Astrocyte (in vitro differentiated cells and primary cell): ENCODE measurements around the gene ZBTB7C. TPM values are rescaled to one million over a fixed set of nuclear protein-coding genes. Genes with fewer than 3 reads are reported as not detected.

Source experiments
- DNase-seq: peaks from one replicate; pipeline ENCODE4 v3.0.0-alpha.2; 2010; ENCODE audit warnings: low read depth
- FAIRE-seq: peaks from 2 replicates; lab custom pipeline; 2011; peaks lifted over from hg19 to GRCh38; lab: Jason Lieb, UNC
- H2AFZ ChIP-seq: 2 replicates; pipeline ENCODE4 v1.6.0; 2012; ENCODE audit warnings: low read depth, low read length, inconsistent platforms
- H3K27ac ChIP-seq: 2 replicates; pipeline ENCODE4 v1.5.1; 2011; ENCODE audit warnings: low read depth, low read length, inconsistent platforms
- H3K27me3 ChIP-seq: 2 replicates; pipeline ENCODE4 v1.6.0; 2011; ENCODE audit warnings: low read length, inconsistent platforms; ENCODE audit not compliant: insufficient read depth
- H3K36me3 ChIP-seq: 2 replicates; pipeline ENCODE4 v1.5.1; 2011; ENCODE audit warnings: low read length, inconsistent platforms; ENCODE audit not compliant: insufficient read depth
- H3K4me1 ChIP-seq: 2 replicates; pipeline ENCODE4 v1.5.1; 2011; ENCODE audit warnings: low read length, inconsistent platforms; ENCODE audit not compliant: insufficient read depth
- H3K4me2 ChIP-seq: 2 replicates; pipeline ENCODE4 v1.6.0; 2012; ENCODE audit warnings: low read length, inconsistent platforms
- H3K4me3 ChIP-seq: 2 replicates; pipeline ENCODE4 v1.5.1; 2011; ENCODE audit warnings: low read depth, mild to moderate bottlenecking, low read length, inconsistent platforms; ENCODE audit not compliant: insufficient read depth
- H3K79me2 ChIP-seq: 2 replicates; pipeline ENCODE4 v1.6.0; 2012; ENCODE audit warnings: mild to moderate bottlenecking, low read length, inconsistent platforms; ENCODE audit not compliant: insufficient read depth
- H3K9ac ChIP-seq: 2 replicates; pipeline ENCODE4 v1.6.0; 2012; ENCODE audit warnings: mild to moderate bottlenecking, low read length, inconsistent platforms
- H3K9me3 ChIP-seq: 2 replicates; pipeline ENCODE4 v1.5.1; 2012; ENCODE audit warnings: low read depth, mild to moderate bottlenecking, low read length, inconsistent platforms; ENCODE audit not compliant: insufficient read depth
- H4K20me1 ChIP-seq: 2 replicates; pipeline ENCODE4 v1.6.0; 2012; ENCODE audit warnings: low read length, inconsistent platforms; ENCODE audit not compliant: insufficient read depth
- H3K27ac Mint-ChIP-seq: one replicate; pipeline ENCODE4 v1.8.0; 2021; ENCODE audit warnings: mild to moderate bottlenecking, mixed read lengths; ENCODE audit not compliant: unreplicated experiment
- H3K27me3 Mint-ChIP-seq: one replicate; pipeline ENCODE4 v1.8.0; 2021; ENCODE audit warnings: low read depth, mixed read lengths; ENCODE audit not compliant: unreplicated experiment
- H3K36me3 Mint-ChIP-seq: one replicate; pipeline ENCODE4 v1.8.0; 2021; ENCODE audit warnings: low read depth, mixed read lengths; ENCODE audit not compliant: unreplicated experiment
- H3K4me1 Mint-ChIP-seq: one replicate; pipeline ENCODE4 v1.8.0; 2021; ENCODE audit warnings: low read depth, mixed read lengths; ENCODE audit not compliant: unreplicated experiment
- H3K4me3 Mint-ChIP-seq: one replicate; pipeline ENCODE4 v1.8.0; 2021; ENCODE audit warnings: mild to moderate bottlenecking, moderate library complexity, mixed read lengths; ENCODE audit not compliant: unreplicated experiment
- H3K9me3 Mint-ChIP-seq: one replicate; pipeline ENCODE4 v1.8.0; 2021; ENCODE audit warnings: mild to moderate bottlenecking, mixed read lengths; ENCODE audit not compliant: unreplicated experiment
- EZH2 ChIP-seq: IDR thresholded peaks from 2 replicates; pipeline ENCODE4 v1.6.1; 2012; ENCODE audit warnings: mild to moderate bottlenecking, low read length, inconsistent platforms; ENCODE audit not compliant: insufficient read depth
- total RNA-seq: library from RNA; stranded (reverse); gene quantifications from 2 replicates; pipeline ENCODE4 v1.2.1, GENCODE V29; 2021
- TF ChIP-seq, protein P1 (sequence below): IDR thresholded peaks from 2 replicates; pipeline ENCODE4 v1.5.1; 2011; ENCODE audit warnings: low read depth, mild to moderate bottlenecking, inconsistent platforms, low read length, moderate library complexity; ENCODE audit not compliant: insufficient read depth

The ZBTB7C gene
- total RNA-seq, 1 donor from 2014 or later = 1.0 TPM

DNA sequence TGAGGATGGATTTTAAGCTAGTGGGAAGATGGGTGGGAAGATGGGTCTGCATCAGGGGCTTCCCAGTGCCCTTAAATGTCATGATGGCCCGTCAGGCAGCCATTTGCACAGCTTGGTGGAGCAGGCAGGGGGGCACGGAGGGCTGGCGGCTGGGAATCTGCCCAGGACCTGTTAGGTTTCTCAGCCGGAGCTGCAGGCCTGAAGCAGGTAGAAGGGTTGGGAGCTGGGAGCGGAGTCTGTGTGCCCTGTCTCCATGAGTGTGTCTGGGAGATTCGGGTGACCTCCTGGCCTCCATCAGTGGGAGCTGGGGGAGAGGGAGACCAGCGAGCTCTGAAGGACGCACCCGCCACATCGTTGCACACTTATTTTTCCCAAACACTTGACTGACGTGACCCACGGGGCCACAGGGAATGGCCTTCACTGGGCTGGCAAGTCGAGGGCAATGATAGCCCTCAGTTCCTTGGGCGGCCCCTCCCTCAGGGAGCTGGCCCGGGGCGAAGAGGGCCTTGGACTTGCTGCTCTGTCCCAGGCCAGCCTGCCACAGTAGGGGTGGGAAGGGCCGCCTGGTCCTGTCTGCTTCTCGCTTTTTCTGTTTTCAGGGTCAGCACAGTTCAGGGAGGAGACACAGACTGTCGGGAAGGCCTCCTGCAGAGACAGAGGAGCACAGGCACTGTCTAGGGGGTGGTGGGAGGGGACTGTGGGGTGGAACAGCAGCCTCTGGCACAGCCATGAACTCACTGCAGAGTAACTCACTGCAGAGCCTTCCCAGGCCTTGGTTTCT, 236.8 kb downstream of the ZBTB7C start:
- Mint-ChIP-seq H3K4me3 (no peak overlapping the region), H3K36me3 (peaks cover 2% of the 10 kb centered on the region), H3K4me1 (peaks cover 9% of the 10 kb centered on the region), H3K27ac (peak overlapping the region; percentile 70), H3K27me3 (peaks cover 54% of the 10 kb centered on the region), H3K9me3 (no peaks in the 10 kb centered on the region)
- TF ChIP-seq EZH2 = no peak
- TF ChIP-seq, protein P1, sequence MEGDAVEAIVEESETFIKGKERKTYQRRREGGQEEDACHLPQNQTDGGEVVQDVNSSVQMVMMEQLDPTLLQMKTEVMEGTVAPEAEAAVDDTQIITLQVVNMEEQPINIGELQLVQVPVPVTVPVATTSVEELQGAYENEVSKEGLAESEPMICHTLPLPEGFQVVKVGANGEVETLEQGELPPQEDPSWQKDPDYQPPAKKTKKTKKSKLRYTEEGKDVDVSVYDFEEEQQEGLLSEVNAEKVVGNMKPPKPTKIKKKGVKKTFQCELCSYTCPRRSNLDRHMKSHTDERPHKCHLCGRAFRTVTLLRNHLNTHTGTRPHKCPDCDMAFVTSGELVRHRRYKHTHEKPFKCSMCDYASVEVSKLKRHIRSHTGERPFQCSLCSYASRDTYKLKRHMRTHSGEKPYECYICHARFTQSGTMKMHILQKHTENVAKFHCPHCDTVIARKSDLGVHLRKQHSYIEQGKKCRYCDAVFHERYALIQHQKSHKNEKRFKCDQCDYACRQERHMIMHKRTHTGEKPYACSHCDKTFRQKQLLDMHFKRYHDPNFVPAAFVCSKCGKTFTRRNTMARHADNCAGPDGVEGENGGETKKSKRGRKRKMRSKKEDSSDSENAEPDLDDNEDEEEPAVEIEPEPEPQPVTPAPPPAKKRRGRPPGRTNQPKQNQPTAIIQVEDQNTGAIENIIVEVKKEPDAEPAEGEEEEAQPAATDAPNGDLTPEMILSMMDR = no peak
- FAIRE-seq = no peak
- Histone ChIP-seq H3K9ac (no peak overlapping the region), H3K36me3 (no peaks in the 10 kb centered on the region), H2AFZ (no peak overlapping the region), H3K4me3 (no peak overlapping the region), H3K27me3 (peaks cover 10% of the 10 kb centered on the region), H3K9me3 (no peaks in the 10 kb centered on the region), H4K20me1 (no peaks in the 10 kb centered on the region), H3K27ac (no peak overlapping the region), H3K4me2 (no peak overlapping the region), H3K4me1 (no peaks in the 10 kb centered on the region), H3K79me2 (no peaks in the 10 kb centered on the region)
- no peak for DNase-seq

DNA sequence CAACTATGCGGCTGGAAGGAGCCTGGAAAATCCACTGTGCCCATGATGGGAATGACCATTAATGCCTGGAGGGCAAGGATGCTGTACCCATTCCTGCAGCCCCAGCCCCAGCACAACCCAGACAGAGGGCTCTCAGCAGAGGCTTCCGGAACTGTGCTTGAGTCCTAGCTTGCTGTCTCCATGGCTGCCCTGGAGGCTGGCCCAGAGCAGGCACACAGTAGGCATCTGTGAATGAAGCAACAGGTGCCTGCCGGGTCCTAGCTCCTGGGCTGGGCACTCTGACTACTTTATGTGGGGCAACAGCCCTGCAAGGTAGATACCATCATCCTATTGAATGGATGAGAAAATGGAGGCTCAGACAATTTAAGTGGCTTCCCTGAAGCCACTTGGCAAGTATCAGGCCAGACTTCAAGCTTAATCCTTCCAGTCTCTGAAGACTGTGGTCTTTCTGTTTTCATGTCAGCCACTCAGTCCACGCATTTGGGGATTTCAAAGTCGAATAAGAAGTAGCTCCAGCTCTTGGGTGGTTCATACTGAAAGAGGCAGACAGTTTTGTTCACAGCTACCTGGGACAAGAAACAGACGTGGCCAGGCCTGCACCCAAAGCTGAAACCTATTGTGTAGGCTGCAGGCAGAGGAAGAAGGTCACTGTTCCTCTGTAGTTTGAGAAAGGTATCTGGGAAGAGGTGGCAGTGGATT, 237.5 kb downstream of the ZBTB7C start:
- H3K4me3 Mint-ChIP-seq = no peak overlapping the region

More for the DNA sequence above, 237.5 kb downstream of the ZBTB7C start:
- Histone ChIP-seq H3K4me3 (no peak overlapping the region), H2AFZ (no peak overlapping the region), H3K27ac (no peak overlapping the region), H3K27me3 (peaks cover 10% of the 10 kb centered on the region), H3K4me2 (no peak overlapping the region), H4K20me1 (no peaks in the 10 kb centered on the region), H3K36me3 (no peaks in the 10 kb centered on the region), H3K79me2 (no peaks in the 10 kb centered on the region), H3K9ac (no peak overlapping the region), H3K9me3 (no peaks in the 10 kb centered on the region), H3K4me1 (no peaks in the 10 kb centered on the region)
- DNase-seq (no peak), FAIRE-seq (no peak)
- H3K27ac Mint-ChIP-seq = peak overlapping the region; percentile 70
- H3K9me3 Mint-ChIP-seq = no peaks in the 10 kb centered on the region
- peaks cover 2% of the 10 kb centered on the region for H3K36me3 Mint-ChIP-seq
- no peak for TF ChIP-seq EZH2
- TF ChIP-seq, protein P1 = no peak
- H3K4me1 Mint-ChIP-seq = peaks cover 9% of the 10 kb centered on the region
- peaks cover 53% of the 10 kb centered on the region for H3K27me3 Mint-ChIP-seq
